Measurements from ENCODE around the gene ARHGAP8.
"Not testable (repeated sequence)": the region's sequence is repeated elsewhere in the genome, so short reads cannot be mapped to it uniquely, and the experiment has no call there.

The ARHGAP8 gene

DNA sequence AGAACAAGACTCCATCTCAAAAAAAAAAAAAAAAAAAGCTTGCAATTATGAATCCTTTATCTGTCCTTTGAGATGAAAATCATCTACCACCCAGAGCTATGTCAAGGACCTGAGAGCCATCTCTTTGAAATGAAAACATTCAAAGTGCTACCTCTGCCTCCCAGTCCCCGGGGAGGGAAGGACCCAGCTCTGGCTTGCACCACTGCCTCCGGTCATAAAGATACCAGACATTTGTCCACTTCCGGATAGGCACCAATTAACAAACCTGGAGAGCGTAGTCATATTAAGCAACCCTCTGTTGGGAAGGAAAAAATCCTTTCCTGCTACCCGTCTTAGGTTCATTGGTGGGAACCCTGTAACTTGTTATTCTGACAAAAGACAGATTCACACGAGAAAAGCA is 98.6 kb downstream of the ARHGAP8 start:
- in situ Hi-C loops (cut with MboI; ENCODE audit: low sequenced_read_pairs) = no loop called here

DNA sequence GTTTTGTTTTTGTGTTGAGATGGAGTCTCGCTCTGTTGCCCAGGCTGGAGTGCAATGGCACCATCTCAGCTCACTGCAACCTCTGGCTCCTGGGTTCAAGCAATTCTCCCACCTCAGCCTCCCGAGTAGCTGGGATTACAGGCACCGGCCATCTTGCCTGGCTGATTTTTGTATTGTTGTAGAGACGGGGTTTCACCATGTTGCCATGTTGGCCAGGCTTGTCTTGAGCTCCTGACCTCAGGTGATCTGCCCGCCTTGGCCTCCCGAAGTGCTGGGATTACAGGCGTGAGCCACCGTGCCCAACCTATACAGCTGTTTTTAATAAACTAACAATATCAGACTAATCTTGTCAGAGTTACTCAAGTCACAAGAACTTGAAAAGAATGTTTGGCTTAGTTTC is 102.3 kb downstream of the ARHGAP8 start:
- in situ Hi-C loops (cut with MboI; ENCODE audit: low sequenced_read_pairs) = not testable (repeated sequence)

DNA sequence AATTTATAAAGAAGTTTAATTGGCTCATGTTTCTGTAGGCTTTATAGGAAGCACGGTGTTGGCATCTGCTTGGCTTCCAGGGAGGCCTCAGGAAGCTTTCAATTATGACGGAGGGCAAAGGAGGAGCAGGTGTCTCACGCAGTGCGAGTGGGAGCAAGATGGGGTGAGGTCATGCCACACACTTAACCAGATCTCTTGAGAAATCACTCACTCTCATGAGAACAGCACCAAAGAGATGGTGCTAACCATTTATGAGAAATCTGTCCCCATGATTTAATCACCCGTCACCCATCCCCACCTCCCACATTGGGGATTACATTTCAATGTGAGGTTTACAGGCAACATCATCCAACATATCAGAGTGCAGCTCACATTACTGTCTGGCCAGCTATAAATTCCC is 103.5 kb downstream of the ARHGAP8 start:
- in situ Hi-C loops (cut with MboI; ENCODE audit: low sequenced_read_pairs) = no loop called here

DNA sequence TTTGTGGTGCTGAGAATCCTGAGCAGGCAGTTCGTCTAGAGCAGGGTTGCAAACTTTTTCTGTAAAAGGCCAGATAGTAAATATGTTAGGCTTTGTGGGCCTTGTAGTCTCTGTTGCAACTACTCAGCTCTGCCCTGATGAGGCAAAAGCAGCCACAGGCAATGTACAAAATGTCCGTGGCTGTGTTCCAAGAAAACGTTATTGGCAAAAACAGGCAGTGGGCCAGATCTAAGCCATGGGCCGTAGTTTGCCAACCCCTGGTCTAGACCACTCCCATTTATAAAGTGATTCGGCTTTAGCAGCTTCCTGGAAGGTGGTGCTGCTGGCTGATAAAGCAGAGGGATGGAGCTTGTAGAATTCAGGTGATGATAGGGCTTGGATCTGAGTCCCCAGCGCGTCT is 106.4 kb downstream of the ARHGAP8 start:
- in situ Hi-C loops (cut with MboI; ENCODE audit: low sequenced_read_pairs) = not testable (repeated sequence)

DNA sequence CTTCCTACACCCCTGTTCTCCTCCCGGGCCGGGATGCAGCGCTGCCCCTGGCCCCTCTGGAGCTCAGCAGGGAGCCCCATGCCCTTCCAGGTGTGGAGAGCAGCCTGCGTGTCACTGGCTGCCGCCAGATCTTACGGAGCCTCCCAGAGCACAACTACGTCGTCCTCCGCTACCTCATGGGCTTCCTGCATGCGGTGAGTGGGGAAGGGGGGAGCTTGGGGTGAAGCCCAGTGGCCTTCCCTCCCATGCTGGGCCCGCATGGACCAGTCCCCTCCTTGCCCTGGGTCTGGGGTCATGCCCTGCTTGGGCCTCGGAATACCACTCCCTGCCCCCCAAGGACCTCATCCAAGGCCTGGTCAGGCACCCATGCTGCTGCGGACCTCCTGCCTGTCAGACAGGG is 107.3 kb downstream of the ARHGAP8 start:
- in situ Hi-C loops (cut with MboI; ENCODE audit: low sequenced_read_pairs) = no loop called here

DNA sequence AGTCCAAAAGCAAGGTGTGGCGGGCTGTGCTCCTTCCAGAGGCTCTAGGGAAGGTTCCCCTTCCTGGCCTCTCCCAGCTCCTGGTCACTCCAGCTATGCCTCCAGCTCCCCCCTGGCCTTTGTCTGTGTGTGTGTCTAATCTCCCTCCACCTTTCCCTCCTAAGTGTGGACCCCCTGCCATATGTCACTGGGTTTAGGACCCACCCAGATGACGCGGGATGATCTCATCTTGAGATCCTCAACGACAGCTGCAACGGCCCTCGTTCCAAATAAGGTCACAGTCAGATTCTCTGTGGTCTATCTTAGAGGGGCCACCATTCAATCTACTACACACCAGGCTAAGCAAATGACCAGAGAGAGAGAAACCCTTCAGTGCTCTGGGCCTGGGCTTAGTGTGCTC is 107.9 kb downstream of the ARHGAP8 start:
- in situ Hi-C loops (cut with MboI; ENCODE audit: low sequenced_read_pairs) = no loop called here

DNA sequence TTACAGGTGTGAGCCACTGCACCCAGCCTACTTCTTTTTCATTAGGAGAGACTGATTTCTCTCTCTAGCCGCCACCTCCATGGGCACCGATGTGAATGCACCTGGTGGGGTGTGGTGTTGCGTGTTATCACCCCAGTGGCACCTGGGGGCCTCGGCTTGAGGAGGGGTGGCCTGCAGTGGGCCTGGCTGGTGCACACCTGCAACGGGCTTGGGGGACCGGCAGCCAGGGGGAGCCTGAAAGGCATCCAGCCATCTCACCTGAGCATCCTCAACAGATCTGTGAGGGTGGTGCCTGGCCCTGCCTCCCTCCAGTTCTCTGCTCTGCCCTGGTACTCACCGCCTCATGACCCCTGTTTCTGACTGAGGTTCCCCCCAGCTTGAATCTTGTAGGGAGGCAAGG is 108.9 kb downstream of the ARHGAP8 start:
- in situ Hi-C loops (cut with MboI; ENCODE audit: low sequenced_read_pairs) = no loop called here

DNA sequence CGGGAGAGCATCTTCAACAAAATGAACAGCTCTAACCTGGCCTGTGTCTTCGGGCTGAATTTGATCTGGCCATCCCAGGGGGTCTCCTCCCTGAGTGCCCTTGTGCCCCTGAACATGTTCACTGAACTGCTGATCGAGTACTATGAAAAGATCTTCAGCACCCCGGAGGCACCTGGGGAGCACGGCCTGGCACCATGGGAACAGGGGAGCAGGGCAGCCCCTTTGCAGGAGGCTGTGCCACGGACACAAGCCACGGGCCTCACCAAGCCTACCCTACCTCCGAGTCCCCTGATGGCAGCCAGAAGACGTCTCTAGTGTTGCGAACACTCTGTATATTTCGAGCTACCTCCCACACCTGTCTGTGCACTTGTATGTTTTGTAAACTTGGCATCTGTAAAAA is 109.9 kb downstream of the ARHGAP8 start:
- in situ Hi-C loops (cut with MboI; ENCODE audit: low sequenced_read_pairs) = no loop called here

DNA sequence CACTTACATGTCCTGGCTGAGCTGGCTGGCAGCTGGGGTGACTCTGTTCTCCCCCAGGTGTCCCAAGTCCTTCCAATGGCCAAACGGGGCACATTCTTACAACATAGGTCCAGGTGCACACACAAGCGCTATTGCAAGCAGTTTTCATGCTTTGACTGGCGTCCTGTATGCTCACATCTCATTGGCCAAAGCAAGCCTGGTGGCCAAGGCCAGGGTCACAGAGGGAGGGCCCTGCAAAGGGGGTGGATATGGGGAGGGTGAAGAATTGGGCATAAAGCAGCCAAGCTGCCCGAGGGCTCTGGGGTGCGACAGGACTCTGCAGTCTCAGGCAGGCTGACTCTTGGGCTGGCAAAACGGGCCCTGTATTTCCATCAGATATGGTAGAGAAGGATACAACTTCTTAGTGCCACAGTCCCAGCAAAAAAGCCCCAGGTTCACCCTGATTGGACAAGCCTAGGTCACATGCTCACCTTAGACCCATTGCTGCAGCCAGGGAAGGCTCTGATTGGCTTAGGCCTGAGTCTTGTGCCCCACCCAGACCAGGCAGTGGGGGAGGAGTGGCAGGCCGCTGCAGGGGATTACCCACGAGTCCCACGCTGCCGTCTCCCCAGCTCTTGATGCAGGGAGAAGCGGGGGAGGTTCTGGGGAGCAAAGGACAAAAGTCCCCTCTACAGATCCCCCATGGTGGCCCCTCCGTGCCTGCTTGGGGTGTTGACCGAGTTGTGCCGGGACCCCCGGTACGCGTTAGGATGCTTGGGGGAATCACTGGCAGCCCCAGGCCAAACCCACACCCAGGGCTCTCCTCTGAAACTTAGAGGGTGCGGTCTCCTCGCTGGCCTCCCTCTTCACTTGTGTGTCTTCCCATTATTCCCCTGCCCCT is 110.8 kb downstream of the ARHGAP8 start:
- in situ Hi-C loops (cut with MboI; ENCODE audit: low sequenced_read_pairs) = no loop called here

DNA sequence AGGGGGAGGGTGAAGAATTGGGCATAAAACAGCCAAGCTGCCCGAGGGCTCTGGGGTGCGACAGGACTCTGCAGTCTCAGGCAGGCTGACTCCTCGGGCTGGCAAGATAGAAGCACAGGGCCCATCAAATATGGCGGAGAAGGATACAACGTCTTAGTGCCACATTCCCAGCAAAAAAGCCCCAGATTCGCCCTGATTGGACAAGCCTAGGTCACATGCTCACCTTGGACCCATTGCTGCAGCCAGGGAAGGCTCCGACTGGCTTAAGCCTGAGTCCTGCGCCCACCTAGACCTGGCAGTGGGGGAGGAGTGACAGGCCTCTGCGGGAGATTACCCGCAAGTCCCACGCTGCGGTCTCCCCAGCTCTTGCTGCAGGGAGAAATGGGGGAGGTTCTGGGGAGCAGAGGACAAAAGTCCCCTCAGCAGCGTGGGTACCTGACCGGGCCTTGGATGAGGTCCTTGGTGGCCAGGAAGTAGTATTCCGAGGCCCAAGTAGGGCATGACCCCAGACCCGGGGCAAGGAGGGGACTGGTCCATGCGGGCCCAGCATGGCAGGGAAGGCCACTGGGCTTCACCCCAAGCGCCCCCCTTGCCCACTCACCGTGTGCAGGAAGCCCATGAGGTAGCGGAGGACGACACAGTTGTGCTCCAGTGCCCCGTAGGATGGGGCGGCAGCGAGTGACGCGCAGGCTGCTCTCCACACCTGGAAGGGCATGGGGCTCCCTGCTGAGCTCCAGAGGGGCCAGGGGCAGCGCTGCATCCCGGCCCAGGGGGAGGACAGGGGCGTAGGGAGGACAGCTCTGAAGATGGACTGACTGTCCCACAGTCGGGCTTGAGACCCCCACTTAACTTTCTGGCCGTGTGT is 113.0 kb downstream of the ARHGAP8 start:
- in situ Hi-C loops (cut with MboI; ENCODE audit: low sequenced_read_pairs) = no loop called here

DNA sequence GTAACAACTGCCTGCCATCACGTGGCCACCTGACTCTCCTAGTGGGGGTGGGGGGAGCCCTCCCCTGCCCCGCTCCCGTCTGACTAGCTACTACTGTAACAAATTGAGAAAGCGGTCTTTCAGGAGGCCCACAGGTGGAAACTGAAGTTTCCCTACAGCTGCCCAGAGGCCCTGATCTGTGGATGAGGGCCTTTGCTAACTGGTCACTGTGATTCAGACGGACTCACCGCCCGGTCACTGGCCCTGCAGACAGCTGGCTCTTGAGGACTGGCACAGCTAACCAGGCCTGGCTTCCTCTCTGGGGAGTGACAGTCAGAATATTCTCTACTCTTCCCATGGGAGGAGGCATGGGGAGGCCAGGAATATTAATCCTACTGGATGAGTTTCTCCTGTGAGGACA is 116.8 kb downstream of the ARHGAP8 start:
- in situ Hi-C loops (cut with MboI; ENCODE audit: low sequenced_read_pairs) = no loop called here

DNA sequence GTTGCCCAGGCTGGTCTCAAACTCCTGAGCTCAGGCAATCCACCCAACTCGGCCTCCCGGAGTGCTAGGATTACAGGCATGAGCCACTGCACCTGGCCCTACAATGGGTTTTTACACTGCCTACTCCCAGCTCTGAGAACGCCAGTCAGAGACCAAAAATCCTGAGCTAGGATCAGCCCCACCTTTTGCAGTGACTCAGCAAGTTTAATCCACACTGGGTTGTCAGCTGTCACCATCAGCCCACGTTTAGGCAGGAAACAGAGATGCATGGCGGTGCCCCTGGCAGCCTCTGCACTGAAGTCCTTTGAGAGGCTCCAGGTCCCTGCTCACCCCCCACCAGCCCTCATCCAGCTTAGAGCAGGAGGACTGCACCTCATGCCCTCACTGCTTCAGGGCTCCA is 117.6 kb downstream of the ARHGAP8 start:
- in situ Hi-C loops (cut with MboI; ENCODE audit: low sequenced_read_pairs) = no loop called here

DNA sequence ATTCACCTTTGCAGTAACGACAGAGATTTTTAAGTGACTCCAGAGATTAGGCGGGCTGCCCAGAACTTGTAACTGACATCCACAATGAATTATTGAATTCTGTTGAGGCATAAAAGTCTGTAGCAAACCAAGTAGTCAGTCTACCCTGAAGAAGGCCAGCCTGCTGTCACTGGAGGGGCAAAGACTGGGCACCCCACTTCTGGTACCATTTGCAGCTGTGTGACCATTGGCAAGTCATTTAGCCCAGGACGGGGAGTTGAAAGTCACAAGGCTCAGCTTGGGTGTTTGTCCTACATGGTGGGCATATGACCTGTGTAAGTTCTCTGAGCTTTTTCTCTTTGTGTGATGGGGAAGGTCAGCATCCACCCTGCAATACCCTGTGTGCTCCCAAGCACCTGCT is 119.4 kb downstream of the ARHGAP8 start:
- in situ Hi-C loops (cut with MboI; ENCODE audit: low sequenced_read_pairs) = no loop called here

DNA sequence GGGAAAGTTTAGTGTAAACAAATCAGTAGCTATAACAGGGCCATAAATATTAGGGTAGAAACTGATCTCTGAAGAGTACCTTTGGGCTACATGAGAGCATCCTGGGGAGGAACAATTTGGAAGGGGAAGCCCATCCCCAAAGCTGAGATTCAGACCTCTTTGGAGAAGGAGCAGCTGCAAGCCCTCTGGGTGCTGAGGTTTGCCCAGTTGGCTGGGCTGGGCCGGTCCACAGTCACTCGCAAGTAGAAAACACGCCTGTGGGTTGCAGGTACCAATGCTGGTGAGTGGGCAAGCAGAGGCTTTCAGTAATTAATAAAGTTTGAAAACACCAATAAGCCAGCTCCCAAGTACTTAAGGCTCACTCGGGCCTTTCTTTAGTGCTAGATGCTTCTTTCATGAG is 124.5 kb downstream of the ARHGAP8 start:
- in situ Hi-C loops (cut with MboI; ENCODE audit: low sequenced_read_pairs) = no loop called here

DNA sequence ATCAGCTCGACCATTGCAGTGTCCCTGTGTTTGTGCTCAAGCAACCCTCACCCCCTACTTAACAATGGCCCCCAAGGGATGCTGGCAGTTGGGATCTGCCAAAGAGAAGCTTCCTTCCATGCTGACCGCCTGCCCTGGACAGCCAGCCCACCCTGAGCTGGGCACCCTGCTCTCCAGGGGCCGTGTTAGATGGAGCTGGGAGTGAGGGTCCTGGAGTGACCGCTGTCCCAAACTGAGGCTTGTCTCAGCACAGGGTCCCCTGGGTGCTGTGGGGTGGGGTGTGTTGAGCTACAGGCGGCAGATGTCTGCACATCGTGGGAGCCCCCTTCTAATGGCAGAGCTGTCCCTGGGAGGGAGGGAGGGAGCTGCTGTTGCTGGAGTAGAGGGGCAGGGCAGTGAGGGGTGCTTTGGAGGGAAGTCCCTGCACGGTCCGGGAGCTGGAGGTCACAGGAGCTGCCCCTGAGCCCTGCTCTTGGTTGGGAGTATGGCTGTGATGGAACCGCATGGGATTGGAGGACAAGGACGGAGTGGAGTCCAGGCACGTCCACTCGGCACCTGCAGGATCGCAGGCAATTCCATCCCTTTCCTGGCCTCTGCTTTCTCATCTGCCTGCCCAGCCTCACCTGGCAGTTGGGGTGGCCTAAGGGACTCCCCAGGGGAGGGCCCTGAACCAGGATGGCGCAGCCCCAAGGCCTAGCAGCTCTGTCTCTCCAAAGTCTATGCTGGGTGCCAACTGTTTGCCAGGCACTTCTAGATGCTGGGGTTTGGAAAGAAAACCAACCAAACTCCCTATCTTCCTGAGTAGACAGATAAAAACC is 126.3 kb downstream of the ARHGAP8 start:
- in situ Hi-C loops (cut with MboI; ENCODE audit: low sequenced_read_pairs) = no loop called here

DNA sequence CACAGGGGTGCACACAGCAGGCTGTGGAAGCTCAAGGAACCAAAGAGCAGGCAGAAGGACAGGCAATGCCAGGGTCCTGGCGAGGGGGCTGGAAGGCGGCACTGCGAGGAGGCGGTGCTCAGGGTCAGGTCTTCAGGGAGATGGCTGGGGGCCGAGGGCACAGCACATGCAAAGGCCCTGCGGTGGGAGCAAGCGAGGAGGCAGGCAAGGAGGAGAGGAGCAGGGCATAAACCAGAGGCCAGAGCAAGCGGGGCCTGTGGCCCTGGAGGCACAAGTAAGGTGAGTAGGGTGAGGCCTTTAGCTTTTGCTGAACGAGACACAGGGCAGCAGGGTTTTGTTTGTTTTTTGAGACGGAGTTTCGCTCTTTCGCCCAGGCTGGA is 126.9 kb downstream of the ARHGAP8 start:
- in situ Hi-C loops (cut with MboI; ENCODE audit: low sequenced_read_pairs) = no loop called here

DNA sequence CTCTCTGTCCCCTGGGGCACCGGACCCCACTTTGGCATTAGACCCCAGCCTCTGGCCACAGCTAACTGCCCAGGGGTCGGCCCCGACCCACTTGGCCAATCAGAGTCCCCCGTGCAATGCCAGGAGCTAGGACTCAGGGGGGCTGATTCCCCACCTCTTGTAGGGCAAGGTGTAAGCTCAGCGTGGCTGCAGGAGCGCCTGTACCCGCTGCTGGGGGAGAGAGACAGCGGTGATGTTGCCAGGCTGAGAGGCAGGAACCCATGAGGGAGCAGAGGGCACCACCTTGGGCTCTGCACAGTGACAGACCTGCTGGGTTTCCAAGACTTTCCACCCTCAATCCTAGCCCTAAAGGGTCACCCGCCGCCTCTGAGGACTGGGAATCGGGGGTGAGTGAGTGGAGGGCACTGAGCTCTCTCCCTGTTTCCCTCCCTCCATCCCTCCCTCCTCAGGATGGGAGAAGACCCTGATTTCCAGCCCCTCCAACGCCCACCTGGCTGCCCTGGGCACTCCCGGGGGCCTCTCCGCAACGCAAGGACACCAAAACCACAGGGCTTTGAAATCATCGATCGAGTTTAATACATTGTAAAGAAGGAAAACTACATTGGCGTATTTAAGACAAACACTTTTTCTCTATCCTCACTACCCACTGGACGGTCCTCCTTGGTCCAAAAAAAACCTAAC is 128.4 kb downstream of the ARHGAP8 start:
- in situ Hi-C loops (cut with MboI; ENCODE audit: low sequenced_read_pairs) = no loop called here

DNA sequence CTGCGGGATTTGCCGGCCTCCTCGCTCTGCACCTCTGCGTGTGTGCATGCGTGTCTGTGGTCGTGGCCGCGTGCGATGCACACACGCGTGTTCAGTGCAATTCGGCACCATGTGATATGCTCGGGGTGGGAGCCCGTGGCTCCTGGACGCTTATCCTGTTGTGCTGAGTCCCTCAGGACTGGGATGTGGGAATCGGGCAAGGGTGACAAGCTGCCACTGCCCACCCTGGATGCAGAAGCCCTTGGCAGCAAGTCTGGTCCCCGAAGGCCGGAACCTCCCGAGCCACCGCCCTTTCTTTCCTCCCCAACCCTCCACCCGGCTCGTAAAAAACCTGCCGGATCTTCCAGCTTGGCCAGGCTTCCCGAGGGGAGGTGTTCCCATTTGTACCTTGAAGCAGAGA is 129.2 kb downstream of the ARHGAP8 start:
- in situ Hi-C loops (cut with MboI; ENCODE audit: low sequenced_read_pairs) = no loop called here

DNA sequence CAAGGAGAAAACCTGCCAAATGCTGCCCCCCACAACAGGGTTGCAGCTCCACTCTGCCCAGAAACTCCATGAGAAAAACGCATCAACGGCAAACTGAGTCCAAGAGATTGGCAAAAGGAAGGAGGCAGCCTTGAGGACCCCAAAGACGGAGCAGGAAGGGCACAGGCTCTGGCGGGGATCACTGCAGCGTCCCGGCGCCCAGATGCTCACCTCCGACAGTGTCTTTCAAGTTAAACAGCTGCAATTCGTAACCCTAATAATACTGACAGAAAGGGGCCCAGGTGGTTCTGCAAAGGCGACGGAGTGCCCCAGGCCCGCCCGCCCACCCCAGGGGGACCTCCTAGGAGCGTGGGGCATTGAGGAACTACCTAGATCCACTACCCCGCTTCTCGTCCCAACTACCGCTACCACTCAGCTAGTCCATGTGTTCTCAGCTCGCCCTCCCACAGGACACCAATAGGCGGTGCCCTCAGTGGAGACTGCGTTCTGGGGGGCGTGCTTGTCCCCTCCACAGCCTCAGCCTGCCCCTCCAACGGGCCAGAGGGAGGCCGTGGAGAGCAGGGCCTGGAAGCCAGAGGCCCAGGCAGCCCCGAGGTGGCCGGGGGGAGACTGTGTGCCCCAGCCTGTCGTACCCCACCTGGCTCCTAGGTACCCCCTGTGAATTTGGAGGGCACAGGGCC is 130.0 kb downstream of the ARHGAP8 start:
- in situ Hi-C loops (cut with MboI; ENCODE audit: low sequenced_read_pairs) = no loop called here

DNA sequence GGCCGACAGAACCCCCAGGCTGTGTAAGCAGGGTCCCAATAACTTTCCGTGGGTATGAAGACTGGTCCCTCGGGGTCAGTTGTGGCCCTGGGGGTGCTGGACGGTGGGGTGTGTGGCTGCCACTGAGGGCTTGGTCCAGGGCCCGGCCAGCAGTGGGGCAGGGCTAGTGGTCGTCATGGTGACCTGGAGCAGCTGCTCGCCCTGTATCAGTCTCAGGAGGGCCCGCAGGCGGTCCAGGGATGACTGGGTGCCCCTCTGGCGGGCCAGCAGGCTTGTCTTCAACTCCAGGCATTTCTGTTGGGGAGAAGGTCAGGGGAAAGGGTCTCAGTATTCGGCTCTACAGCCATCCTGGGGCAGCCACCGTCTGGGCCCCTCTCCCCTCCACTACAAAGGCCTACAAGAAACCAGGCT is 130.6 kb downstream of the ARHGAP8 start:
- in situ Hi-C loops (cut with MboI; ENCODE audit: low sequenced_read_pairs) = no loop called here
